ENCODE results near the gene FAM110A. TPM values are rescaled to one million over a fixed set of nuclear protein-coding genes. Genes with fewer than 3 reads are reported as not detected.
"Not testable (repeated sequence)": the region's sequence is repeated elsewhere in the genome, so short reads cannot be mapped to it uniquely, and the experiment has no call there.

Gene FAM110A
- total RNA-seq, 2 experiments from 2014 or later = 16.2 to 28.2 TPM

DNA sequence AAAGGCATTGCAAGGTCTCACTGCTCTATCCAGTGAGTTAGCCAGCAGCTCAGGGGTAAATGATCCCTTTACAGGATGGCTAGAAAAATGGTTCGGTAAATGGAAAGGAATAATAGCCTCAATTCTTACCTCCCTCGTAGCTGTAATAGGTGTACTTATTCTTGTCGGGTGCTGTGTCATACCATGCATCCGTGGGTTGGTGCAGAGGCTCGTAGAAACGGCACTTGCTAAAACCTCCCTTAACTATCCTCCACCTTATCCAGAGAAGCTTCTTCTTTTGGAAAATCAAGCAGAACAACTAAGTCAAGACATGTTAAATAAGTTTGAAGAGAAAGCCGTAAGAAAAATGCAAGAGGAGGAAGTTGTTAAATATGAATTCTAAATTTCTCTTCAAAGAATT is 33.5 kb upstream of the FAM110A start:
- H3K4me1 ChIP-seq (ENCODE audit: insufficient read depth, low read length, poor library complexity, severe bottlenecking); intact Hi-C loops (cut with micrococcal nuclease; ENCODE audit: unreplicated experiment); H3K79me2 ChIP-seq (ENCODE audit: insufficient read depth, low read depth, low read length); H3K9me2 ChIP-seq (ENCODE audit: insufficient read depth, low read length); DNase-seq (ENCODE audit: low spot score); H3K4me2 ChIP-seq (ENCODE audit: low read length); BruUV-seq (replicated peaks); H3K4me3 ChIP-seq (ENCODE audit: low read depth, low read length, poor library complexity, severe bottlenecking); H2AFZ ChIP-seq (ENCODE audit: low read length); H3K36me3 ChIP-seq (ENCODE audit: insufficient read depth, low read length); CTCF ChIA-PET (ENCODE audit: unreplicated experiment); H3K9me3 ChIP-seq (ENCODE audit: low read length); H4K20me1 ChIP-seq (ENCODE audit: insufficient read depth, low read length); H3K27ac ChIP-seq (ENCODE audit: low read depth, low read length, poor library complexity, severe bottlenecking): not testable (repeated sequence)
- POLR2A ChIA-PET = interaction anchor here (1.7 kb wide), 1 partner anchor 33 kb away, joined by 3 read pairs; no protein-coding TSS in a partner anchor

DNA sequence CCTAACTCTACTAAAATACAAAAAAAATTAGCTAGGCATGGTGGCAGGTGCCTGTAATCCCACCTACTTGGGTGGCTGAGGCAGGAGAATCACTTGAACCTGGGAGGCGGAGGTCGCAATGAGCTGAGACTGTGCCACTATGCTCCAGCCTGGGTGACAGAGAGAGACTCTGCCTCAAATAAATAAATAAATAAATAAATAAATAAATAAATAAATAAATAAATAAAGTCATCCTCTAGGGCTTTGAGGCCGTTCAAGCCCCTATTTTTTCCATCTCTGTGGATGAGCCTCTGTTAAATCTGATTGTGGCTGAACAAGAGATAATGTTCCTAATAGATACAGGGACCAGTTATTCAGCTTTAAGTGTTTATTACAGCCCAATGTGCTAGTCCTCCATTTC is 31.8 kb upstream of the FAM110A start:
- ChIA-PET POLR2A (no interaction called here), CTCF (ENCODE audit: unreplicated experiment) (no interaction called here)
- Histone ChIP-seq H3K27ac (ENCODE audit: low read depth, low read length, poor library complexity, severe bottlenecking) (no peak overlapping the region), H4K20me1 (ENCODE audit: insufficient read depth, low read length) (no peaks in the 10 kb centered on the region), H3K4me2 (ENCODE audit: low read length) (no peak overlapping the region), H3K36me3 (ENCODE audit: insufficient read depth, low read length) (no peaks in the 10 kb centered on the region), H2AFZ (ENCODE audit: low read length) (no peak overlapping the region), H3K9me2 (ENCODE audit: insufficient read depth, low read length) (no peaks in the 10 kb centered on the region), H3K79me2 (ENCODE audit: insufficient read depth, low read depth, low read length) (no peaks in the 10 kb centered on the region), H3K4me3 (ENCODE audit: low read depth, low read length, poor library complexity, severe bottlenecking) (no peak overlapping the region), H3K9me3 (ENCODE audit: low read length) (peaks cover 7% of the 10 kb centered on the region), H3K4me1 (ENCODE audit: insufficient read depth, low read length, poor library complexity, severe bottlenecking) (no peaks in the 10 kb centered on the region)
- DNase-seq (ENCODE audit: low spot score) = no peak
- TF ChIP-seq, protein P1, sequence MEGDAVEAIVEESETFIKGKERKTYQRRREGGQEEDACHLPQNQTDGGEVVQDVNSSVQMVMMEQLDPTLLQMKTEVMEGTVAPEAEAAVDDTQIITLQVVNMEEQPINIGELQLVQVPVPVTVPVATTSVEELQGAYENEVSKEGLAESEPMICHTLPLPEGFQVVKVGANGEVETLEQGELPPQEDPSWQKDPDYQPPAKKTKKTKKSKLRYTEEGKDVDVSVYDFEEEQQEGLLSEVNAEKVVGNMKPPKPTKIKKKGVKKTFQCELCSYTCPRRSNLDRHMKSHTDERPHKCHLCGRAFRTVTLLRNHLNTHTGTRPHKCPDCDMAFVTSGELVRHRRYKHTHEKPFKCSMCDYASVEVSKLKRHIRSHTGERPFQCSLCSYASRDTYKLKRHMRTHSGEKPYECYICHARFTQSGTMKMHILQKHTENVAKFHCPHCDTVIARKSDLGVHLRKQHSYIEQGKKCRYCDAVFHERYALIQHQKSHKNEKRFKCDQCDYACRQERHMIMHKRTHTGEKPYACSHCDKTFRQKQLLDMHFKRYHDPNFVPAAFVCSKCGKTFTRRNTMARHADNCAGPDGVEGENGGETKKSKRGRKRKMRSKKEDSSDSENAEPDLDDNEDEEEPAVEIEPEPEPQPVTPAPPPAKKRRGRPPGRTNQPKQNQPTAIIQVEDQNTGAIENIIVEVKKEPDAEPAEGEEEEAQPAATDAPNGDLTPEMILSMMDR (conservative IDR thresholded peaks at IDR 0.05; ENCODE audit: low read length) = no peak
- no peak for TF ChIP-seq EZH2phosphoT487 (IDR thresholded peaks at IDR 0.05; ENCODE audit: borderline replicate concordance, low read depth, low read length)
- intact Hi-C loops (cut with micrococcal nuclease; ENCODE audit: unreplicated experiment) = no loop called here
- BruUV-seq (replicated peaks) = no TSS peak

DNA sequence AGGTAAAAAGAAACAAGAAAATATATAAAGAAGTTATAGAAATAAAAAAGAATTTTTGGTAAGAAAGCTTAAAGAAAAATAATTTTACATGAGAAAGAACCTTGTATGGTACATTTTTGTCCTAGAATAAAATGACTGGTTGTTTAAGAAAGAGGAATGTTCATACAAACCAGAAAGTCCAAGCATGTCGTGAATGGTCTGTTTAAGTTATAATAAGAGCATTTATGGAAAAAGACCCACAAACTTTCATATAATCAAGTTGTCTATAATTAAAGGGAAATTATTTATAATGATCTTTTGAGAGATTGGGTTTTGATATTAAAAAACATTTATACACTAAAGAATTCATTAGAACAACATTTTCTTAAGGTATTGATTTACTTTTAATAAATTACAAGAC is 27.8 kb upstream of the FAM110A start:
- Histone ChIP-seq H3K36me3 (ENCODE audit: insufficient read depth, low read length) (no peaks in the 10 kb centered on the region), H3K9me3 (ENCODE audit: low read length) (peaks cover 14% of the 10 kb centered on the region), H3K27ac (ENCODE audit: low read depth, low read length, poor library complexity, severe bottlenecking) (no peak overlapping the region), H3K9me2 (ENCODE audit: insufficient read depth, low read length) (no peaks in the 10 kb centered on the region), H4K20me1 (ENCODE audit: insufficient read depth, low read length) (no peaks in the 10 kb centered on the region), H3K4me2 (ENCODE audit: low read length) (no peak overlapping the region), H3K4me3 (ENCODE audit: low read depth, low read length, poor library complexity, severe bottlenecking) (no peak overlapping the region), H3K79me2 (ENCODE audit: insufficient read depth, low read depth, low read length) (no peaks in the 10 kb centered on the region), H2AFZ (ENCODE audit: low read length) (no peak overlapping the region), H3K4me1 (ENCODE audit: insufficient read depth, low read length, poor library complexity, severe bottlenecking) (no peaks in the 10 kb centered on the region)
- TF ChIP-seq, protein P1 (conservative IDR thresholded peaks at IDR 0.05; ENCODE audit: low read length) = no peak
- no peak for TF ChIP-seq EZH2phosphoT487 (IDR thresholded peaks at IDR 0.05; ENCODE audit: borderline replicate concordance, low read depth, low read length)
- ChIA-PET CTCF (ENCODE audit: unreplicated experiment) (no interaction called here), POLR2A (interaction anchor here (0.6 kb wide), 1 partner anchor 78 kb away, joined by 3 read pairs; no protein-coding TSS in a partner anchor)
- DNase-seq (ENCODE audit: low spot score) = peak; percentile 66
- BruUV-seq (replicated peaks) = no TSS peak
- intact Hi-C loops (cut with micrococcal nuclease; ENCODE audit: unreplicated experiment) = no loop called here

DNA sequence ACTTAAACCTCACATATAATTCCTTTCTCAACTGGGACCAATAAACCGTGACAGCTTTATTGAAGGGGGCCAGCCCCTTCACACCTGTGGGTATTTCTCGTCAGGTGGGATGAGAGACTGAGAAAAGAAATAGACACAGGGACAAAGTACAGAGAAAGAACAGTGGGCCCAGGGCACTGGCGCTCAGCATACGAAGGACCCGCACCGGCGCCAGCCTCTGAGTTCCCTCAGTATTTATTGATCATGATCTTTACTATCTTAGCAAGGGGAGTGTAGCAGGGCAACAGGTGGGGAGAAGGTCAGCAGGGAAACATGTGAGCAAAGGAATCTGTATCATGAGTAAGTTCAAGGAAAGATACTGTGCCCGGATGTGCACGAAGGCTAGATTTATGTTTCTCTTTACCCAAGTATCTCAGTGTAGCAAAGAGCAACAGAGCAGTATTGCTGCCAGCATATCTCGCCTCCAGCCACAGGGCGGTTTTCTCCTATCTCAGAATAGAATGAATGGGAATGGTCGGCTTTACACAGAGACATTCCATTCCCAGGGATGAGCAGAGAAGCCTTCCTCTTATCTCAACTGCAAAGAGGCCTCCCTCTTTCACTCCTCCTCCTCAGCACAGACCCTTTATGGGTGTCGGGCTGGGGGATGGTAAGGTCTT is 21.6 kb upstream of the FAM110A start:
- CTCF ChIA-PET (ENCODE audit: unreplicated experiment); H3K4me1 ChIP-seq (ENCODE audit: insufficient read depth, low read length, poor library complexity, severe bottlenecking); H3K9me2 ChIP-seq (ENCODE audit: insufficient read depth, low read length); H3K4me2 ChIP-seq (ENCODE audit: low read length); DNase-seq (ENCODE audit: low spot score); H3K36me3 ChIP-seq (ENCODE audit: insufficient read depth, low read length); BruUV-seq (replicated peaks); H3K79me2 ChIP-seq (ENCODE audit: insufficient read depth, low read depth, low read length); H3K9me3 ChIP-seq (ENCODE audit: low read length); H3K27ac ChIP-seq (ENCODE audit: low read depth, low read length, poor library complexity, severe bottlenecking); H3K4me3 ChIP-seq (ENCODE audit: low read depth, low read length, poor library complexity, severe bottlenecking); H2AFZ ChIP-seq (ENCODE audit: low read length); H4K20me1 ChIP-seq (ENCODE audit: insufficient read depth, low read length); POLR2A ChIA-PET: not testable (repeated sequence)
- intact Hi-C loops (cut with micrococcal nuclease; ENCODE audit: unreplicated experiment) = loop anchor here (10.0 kb wide), 3 partner anchors 73 to 403 kb away; no protein-coding TSS in a partner anchor

DNA sequence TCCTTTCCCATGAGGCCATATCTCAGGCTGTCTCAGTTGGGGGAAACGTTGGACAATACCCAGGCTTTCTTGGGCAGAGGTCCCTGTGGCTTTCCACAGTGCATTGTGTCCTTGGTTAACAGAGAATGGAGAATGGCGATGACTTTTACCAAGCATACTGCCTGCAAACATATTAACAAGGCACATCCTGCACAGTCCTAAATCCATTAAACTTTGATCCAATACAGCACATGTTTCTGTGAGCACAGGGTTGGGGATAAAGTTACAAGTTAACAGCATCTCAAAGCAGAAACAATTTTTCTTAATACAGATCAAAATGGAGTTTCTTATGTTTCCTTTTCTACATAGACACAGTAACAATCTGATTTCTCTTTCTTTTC is 21.1 kb upstream of the FAM110A start:
- H3K79me2 ChIP-seq (ENCODE audit: insufficient read depth, low read depth, low read length); H2AFZ ChIP-seq (ENCODE audit: low read length); H3K9me3 ChIP-seq (ENCODE audit: low read length); H3K4me3 ChIP-seq (ENCODE audit: low read depth, low read length, poor library complexity, severe bottlenecking); POLR2A ChIA-PET; H3K36me3 ChIP-seq (ENCODE audit: insufficient read depth, low read length); H3K9me2 ChIP-seq (ENCODE audit: insufficient read depth, low read length); CTCF ChIA-PET (ENCODE audit: unreplicated experiment); H3K4me2 ChIP-seq (ENCODE audit: low read length); H4K20me1 ChIP-seq (ENCODE audit: insufficient read depth, low read length); H3K4me1 ChIP-seq (ENCODE audit: insufficient read depth, low read length, poor library complexity, severe bottlenecking); BruUV-seq (replicated peaks); H3K27ac ChIP-seq (ENCODE audit: low read depth, low read length, poor library complexity, severe bottlenecking); DNase-seq (ENCODE audit: low spot score): not testable (repeated sequence)
- intact Hi-C loops (cut with micrococcal nuclease; ENCODE audit: unreplicated experiment) = loop anchor here (10.0 kb wide), 3 partner anchors 72 to 402 kb away; no protein-coding TSS in a partner anchor
